ENCODE results near the gene SHMT1.

The SHMT1 gene

DNA sequence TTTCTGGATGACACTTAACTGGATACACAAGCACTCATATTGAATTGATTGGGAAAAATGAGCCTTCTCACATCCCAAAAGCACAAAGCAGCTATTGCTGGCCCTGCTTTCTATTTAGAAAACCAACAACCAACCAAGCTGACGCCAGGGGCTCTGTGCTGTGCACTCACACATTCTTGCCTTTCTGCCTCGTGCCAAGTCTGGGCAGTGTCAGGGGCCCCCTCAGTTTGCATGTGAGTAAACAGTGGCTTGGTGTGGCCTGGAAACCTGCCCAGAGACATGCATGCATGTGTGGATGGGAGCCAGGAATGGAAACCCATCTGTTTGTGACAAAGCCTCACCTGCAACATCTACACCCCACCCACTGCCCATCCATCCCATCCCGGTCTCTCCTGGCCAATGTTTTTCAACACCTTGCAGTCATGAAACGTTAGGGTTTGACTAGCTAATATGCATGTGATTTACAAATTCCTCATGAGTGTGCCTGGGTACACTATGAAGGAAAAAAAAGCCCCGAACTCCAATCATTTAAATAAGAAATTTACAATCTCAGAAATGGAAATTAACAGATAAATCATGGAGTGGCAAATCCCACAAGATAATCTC, 82.5 kb downstream of the SHMT1 start:
- peak; percentile 30 for DNase-seq

DNA sequence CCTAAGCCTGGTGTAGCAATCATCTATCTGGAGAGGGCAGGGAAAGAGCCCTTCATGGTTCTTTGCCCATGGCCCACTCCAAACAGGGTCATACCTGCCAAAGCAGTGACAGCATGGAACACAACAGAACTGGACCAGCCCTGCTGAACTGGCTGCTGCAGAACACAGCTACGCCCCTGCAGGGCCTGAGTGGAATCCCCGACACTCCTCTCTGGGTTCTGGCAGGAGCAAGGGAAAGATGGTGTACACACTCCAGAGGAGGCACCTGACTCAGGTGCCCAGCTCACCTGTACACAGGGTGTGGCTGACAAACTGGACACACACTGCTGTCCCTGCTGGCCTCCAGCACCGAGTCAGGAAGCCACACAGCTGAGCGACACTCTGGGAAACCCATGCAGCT, 83.1 kb downstream of the SHMT1 start:
- DNase-seq: no peak

DNA sequence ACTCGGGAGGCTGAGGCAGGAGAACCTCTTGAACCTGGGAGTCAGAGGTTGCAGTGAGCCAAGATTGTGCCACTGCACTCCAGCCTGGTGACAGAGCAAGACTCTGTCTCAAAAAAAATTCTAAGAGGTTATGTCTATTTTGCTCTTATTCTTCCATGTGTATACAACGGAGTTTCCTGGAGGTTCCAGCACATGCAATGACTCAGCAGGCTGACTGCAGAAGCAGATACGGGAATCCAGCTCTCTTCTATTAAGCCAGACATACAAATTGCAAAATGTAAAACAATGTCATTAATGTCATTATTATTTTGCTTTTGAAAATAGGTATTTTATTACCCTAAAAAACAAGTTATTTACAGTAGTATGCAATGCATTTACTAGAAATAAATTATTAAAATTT, 84.5 kb downstream of the SHMT1 start:
- no peak for DNase-seq

Measured in NCI-H1694 treated with DMSO at 0.1 percent for 48 hours (cell line).